DMS114 treated with DMSO at 0.1 percent for 48 hours (cell line): ENCODE data around the gene STK17B.
"Not testable (repeated sequence)": the region's sequence is repeated elsewhere in the genome, so short reads cannot be mapped to it uniquely, and the experiment has no call there.

Experiments used
- DNase-seq: peaks from one replicate; lab custom pipeline; 2025; ENCODE audit not compliant: unreplicated experiment; lab: John Stamatoyannopoulos, UW

The STK17B gene

GRCh38 chr2:196171248-196171871, at the start of gene STK17B:
Gene STK17B (minus strand): TSS chr2:196171578. CDS start chr2:196163383, 8,195 bp downstream.
- DNase-seq = peak; percentile 68

- DNase-seq = no peak
These were observed 49.3 kb upstream of the STK17B start for GRCh38 chr2:196220671-196221070.

GRCh38 chr2:196219671-196220070, 48.3 kb upstream of the STK17B start:
- no peak for DNase-seq

- no peak for DNase-seq
These were observed 46.7 kb upstream of the STK17B start for GRCh38 chr2:196218106-196218505.

GRCh38 chr2:196217116-196217515, 45.7 kb upstream of the STK17B start:
- no peak for DNase-seq

GRCh38 chr2:196215376-196215775, 44.0 kb upstream of the STK17B start:
- no peak for DNase-seq

- no peak for DNase-seq
These were observed 42.8 kb upstream of the STK17B start for GRCh38 chr2:196214156-196214555.

- no peak for DNase-seq
These were observed 42.0 kb upstream of the STK17B start for GRCh38 chr2:196213252-196213980.

GRCh38 chr2:196208915-196209314, 37.5 kb upstream of the STK17B start:
- DNase-seq = no peak

GRCh38 chr2:196206804-196207203, 35.4 kb upstream of the STK17B start:
- no peak for DNase-seq

- no peak for DNase-seq
These were observed 34.6 kb upstream of the STK17B start for GRCh38 chr2:196205881-196206435.

- no peak for DNase-seq
These were observed 33.8 kb upstream of the STK17B start for GRCh38 chr2:196205011-196205766.

- no peak for DNase-seq
These were observed 30.0 kb upstream of the STK17B start for GRCh38 chr2:196201229-196202009.

- no peak for DNase-seq
These were observed 29.2 kb upstream of the STK17B start for GRCh38 chr2:196200557-196200956.

GRCh38 chr2:196195758-196196157, 24.4 kb upstream of the STK17B start:
- DNase-seq = no peak

- no peak for DNase-seq
These were observed 23.9 kb upstream of the STK17B start for GRCh38 chr2:196195302-196195701.

- DNase-seq = no peak
These were observed 20.2 kb upstream of the STK17B start for GRCh38 chr2:196191541-196191940.

- DNase-seq = no peak
These were observed 16.6 kb upstream of the STK17B start for GRCh38 chr2:196187898-196188458.

- not testable (repeated sequence) for DNase-seq
These were observed 15.9 kb upstream of the STK17B start for GRCh38 chr2:196187175-196187700.

GRCh38 chr2:196186266-196186980, 15.0 kb upstream of the STK17B start:
- DNase-seq = no peak
